HG03025 (cell line): ENCODE measurements around the gene GALNT7.

Source experiments
- ATAC-seq: cut with Tn5 transposase; IDR thresholded peaks from one replicate; pipeline ENCODE4 v1.9.1; 2021; ENCODE audit warnings: mild to moderate bottlenecking, moderate library complexity; ENCODE audit not compliant: unreplicated experiment, low FRiP score

Gene GALNT7

GRCh38 chr4:173258866-173259265 is 90.3 kb downstream of the GALNT7 start:
- ATAC-seq, result no peak

DNA sequence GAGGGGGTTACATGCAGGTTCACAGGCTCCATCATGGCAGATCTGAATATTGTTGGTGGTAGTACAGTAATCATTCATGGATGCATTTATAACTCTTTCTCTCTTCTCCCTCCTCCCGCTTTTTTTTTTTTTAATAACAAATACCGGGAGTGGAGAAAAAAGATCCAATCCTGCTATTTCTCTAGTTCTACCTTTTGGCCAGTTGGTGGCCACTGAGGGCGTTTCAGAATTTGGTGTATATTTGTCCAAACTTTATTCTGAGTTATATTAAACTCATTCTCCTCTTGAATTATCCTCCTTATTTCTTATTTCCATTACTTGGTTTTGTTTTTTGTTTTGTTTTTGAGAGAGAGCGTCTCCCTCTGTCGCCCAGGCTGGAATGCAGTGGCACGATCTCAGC is 90.7 kb downstream of the GALNT7 start:
- ATAC-seq, result no peak

- ATAC-seq, result no peak
These were observed 92.4 kb downstream of the GALNT7 start for GRCh38 chr4:173261052-173261451.

- ATAC-seq, result no peak
These were observed 93.8 kb downstream of the GALNT7 start for GRCh38 chr4:173262375-173262774.

DNA sequence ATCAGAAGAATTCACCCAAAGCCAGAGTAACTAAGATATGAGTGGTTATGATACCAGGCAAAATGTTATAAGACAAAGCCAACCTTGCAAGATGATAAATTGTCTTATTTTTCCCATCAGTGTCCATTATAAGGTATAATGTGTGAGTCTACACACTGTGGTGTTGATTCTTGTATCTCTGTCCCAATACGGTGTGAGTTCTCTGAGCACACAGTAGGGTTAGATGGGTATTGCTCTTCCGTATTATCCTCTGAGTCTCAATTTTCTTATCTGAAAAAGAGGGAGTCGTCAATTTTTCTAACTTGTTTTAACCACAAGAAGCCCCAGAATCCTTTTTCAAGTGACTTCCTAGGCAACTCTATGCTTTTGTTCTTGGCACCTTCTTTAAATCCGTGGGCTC is 95.6 kb downstream of the GALNT7 start:
- ATAC-seq, result no peak

DNA sequence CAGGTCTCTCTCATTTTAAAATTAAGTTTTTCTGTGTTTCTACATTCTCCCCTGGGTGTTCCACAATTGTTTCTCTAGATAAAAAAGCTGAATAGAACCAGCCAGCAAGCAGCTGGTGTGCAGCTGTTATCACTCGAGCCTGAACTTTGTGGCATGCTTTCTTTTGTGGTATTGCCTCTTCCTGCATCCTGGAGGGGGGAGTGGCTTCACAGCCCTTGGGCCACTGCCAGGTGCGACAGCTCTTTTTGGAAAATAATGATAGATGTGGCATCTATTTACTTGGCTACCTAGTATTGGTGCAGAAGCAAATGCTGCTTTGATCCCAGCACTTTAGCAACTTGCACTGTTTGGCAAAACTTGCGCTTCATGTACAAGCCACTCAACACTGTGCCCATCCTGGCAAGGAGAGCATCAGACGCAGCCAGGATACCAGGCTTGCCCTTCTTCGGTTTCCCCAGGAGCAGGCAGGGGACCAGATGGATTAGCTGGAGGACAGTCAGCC is 96.1 kb downstream of the GALNT7 start:
- no peak for ATAC-seq

DNA sequence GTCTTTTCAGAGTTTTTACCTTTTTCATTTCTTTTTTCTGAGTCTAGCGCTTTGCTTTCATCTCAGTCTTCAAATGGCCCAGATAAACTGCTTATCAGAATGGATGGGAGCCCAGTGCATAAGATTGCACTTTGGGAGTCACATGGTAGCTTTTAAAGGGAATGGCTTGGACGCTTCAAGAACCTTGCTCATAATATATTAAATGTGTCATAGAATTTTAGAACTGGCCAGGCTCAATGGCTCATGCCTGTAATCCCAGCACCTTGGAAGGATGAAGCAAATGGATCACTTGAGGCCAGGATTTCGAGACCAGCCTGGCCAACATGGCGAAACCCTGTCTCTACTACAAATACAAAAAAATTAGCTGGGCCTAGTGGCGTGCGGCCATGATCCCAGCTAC is 97.1 kb downstream of the GALNT7 start:
- ATAC-seq, result no peak

DNA sequence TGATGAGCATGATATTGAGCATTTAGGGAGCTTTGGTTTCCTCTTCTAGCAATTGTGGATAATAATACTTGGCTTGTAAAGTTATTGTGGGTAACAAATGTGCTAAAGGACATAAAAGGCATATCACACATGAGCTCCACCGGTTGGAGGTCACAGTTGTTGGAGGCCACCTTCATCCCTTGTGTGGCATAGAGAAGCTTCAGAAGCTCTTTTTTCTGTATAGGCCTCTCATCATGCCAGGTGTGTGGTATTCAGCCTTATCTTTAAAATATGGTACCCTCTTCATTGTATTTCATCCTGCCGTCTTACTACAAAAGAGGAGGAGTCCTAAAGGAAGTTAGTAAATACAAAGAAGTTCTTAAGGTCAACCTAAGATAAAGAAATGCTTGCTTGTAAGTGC is 99.1 kb downstream of the GALNT7 start:
- ATAC-seq, result no peak

DNA sequence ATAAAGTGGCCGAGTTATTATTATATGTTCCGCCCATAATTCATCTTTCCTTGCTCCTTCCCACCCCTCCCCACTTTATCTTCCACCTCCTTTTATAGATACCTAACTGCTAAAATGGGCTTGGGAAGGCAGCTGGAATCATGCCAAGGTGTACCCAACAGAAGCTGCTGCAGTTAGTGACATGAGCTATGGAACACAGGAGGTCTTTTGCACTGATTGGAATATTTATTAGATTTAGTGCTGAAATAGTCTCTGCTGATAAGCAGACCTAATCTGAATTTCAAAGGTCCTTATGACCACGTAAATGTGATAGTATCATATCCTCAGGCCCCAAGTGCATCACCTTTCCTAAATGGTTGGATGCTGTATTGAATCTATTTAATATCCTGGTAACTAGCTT is 100.7 kb downstream of the GALNT7 start:
- ATAC-seq, result no peak

DNA sequence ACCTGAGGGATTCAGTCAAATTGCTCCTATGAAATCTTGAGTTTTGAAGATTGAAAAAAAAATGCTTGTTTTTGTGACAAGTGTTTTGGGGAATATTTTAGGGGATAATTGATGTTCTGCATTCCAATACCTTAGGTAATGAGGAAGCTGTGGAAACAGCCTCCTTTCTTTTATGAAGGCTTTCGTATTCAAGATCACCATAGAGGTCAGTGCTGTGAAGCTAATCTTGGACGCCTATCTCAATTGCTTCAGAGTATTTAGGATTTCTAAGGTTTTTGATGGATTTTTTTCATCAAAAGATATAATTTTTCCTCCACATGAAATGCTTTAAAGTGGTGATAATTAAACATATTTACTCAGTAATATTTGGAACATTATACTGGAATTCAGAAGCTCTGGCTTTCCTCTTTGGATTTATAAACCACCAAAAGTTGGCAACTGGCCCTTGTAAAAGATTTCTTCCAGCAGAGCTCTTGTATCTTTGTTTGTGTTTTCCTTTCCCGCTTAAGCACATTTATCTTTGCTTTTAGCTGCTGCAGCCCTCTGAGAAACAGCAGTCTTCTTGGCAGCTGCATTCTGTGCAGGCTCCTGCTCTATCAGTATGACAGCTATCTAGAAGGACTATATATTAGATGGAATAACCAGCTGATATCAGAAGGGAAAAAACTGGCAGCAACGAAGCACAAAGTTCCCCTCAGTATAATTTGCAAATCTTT is 101.9 kb downstream of the GALNT7 start:
- no peak for ATAC-seq

DNA sequence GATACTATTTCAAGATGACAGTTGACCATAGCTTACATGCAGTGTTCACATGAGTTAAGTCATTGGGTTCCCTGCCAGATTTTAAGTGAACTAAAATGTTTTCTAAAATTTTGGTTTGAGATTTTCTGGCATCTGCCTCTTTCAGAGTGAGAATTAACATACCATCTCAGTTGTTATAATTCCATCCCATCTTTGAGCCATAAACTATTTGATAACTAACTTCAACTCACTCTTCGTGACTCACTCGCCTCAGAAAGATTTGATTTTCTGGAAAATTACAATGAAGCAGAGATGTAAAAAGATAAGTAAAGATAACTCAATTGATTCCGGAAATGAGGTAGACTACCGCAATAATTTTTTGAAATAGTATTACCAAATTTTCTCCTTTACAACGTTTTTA is 103.7 kb downstream of the GALNT7 start:
- ATAC-seq, result no peak

GRCh38 chr4:173272996-173273395 is 104.4 kb downstream of the GALNT7 start:
- ATAC-seq, result no peak

DNA sequence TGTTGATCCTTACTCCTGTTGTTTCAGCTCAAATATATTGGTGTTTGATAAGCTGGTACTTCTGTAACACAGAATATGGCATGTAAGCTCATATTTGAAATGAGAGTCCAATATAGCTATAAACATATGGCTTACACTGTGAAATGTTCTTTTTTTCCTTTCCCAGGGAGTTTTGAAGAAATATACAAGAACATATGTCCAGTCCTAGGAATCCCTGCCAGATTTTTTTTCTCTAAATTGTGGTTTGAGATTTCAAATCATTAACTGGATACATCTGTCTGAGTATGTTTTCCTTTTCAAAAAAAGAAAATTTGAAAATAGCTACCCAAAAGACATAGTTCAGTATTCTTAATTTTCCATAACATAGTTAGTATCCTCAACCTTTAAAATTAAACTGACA is 105.3 kb downstream of the GALNT7 start:
- ATAC-seq, result no peak

GRCh38 chr4:173274744-173275143 is 106.1 kb downstream of the GALNT7 start:
- ATAC-seq, result no peak

DNA sequence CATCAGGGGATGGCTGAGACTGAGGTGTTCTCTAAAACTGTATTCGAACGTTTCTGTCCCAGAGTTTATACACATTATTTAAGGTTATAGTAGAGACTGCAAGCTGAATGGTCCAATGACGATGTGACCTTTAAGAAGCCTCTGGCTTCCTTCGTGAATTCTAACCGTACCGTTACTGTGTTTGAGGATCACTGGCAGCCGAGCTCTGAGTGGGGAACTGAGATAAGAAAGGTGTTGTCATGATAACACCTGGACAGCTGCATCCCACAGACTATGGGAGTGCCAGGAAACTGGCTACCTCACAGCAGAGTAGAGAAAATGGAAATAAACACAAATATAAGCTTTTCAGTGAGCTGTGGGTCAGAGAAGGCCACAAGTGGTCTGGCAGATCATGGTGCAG is 106.5 kb downstream of the GALNT7 start:
- no peak for ATAC-seq

- no peak for ATAC-seq
These were observed 108.7 kb downstream of the GALNT7 start for GRCh38 chr4:173277340-173277739.

- no peak for ATAC-seq
These were observed 112.4 kb downstream of the GALNT7 start for GRCh38 chr4:173280998-173281397.

GRCh38 chr4:173281406-173282255 is 113.0 kb downstream of the GALNT7 start:
- ATAC-seq, result no peak

DNA sequence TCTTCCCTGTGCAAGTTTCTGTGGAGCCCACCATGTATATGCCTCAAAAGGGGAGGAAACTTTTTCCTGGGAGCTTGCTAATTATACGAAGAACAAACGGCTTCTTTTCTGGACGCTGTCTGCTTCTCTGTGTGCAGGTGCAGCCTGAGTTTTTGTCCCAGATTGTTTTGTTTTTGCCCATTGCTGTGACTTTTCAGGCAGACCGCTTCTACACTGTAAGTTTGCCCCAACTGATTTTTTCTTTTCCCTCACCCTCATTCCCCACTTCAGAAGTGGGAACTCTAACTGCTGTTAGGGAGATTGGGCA is 113.6 kb downstream of the GALNT7 start:
- ATAC-seq, result no peak

- ATAC-seq, result no peak
These were observed 114.0 kb downstream of the GALNT7 start for GRCh38 chr4:173282626-173283025.

GRCh38 chr4:173284463-173284862 is 115.9 kb downstream of the GALNT7 start:
- ATAC-seq, result no peak

DNA sequence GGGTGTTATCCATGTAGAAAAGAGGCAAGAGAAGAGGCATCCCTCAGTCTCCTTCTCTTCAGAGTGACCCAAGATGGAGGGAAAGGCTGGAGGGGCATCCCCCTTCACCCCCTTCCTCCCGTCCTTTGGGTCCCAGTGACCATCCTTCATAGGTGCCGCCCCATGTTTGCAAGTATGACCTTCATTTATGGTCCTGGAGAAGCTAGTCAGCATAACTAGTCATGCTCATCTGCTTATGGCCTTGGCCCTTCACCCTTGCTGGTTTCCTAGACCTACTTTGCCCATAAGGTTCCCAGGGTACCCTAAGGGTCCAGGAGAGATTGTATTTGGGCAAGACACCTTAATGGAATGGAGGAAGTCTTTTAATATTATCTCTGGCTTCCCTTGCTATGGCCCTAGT is 118.9 kb downstream of the GALNT7 start:
- no peak for ATAC-seq
